Activated T-cell treated with anti-CD3 and anti-CD28 coated beads, Interleukin-2, amount 50 U/mL, for 24 hours (primary cell): ENCODE data around the gene GLT8D1.

Experiments
- DNase-seq: peaks from one replicate; pipeline ENCODE4 v3.0.0-alpha.2; 2020
- H3K27ac Mint-ChIP-seq: 2 replicates; pipeline ENCODE4 v1.8.0; 2020; ENCODE audit warnings: mild to moderate bottlenecking, mixed read lengths
- H3K27me3 Mint-ChIP-seq: 2 replicates; pipeline ENCODE4 v1.8.0; 2020; ENCODE audit warnings: mixed read lengths
- H3K36me3 Mint-ChIP-seq: 2 replicates; pipeline ENCODE4 v1.8.0; 2020; ENCODE audit warnings: low read depth, mixed read lengths
- H3K4me1 Mint-ChIP-seq: 2 replicates; pipeline ENCODE4 v1.8.0; 2020; ENCODE audit warnings: low read depth, mixed read lengths
- H3K4me3 Mint-ChIP-seq: 2 replicates; pipeline ENCODE4 v1.8.0; 2020; ENCODE audit warnings: mild to moderate bottlenecking, moderate library complexity, mixed read lengths
- H3K9me3 Mint-ChIP-seq: 2 replicates; pipeline ENCODE4 v1.8.0; 2020; ENCODE audit warnings: mixed read lengths

The GLT8D1 gene

DNA sequence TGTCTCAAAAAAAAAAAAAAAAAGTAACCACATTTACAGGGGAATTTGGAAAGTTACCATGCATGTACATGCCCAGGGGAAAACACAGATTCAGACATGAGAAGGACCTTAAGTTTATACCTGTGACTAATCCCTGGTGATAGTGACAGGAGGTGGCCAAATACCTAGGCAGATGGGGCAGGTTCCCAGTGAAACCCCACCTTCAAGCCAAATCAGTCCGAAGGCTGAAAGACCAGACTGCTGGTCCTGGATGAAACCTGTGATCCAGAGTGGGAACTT, 16.1 kb upstream of the GLT8D1 start:
- Mint-ChIP-seq H3K27me3 (no peaks in the 10 kb centered on the region), H3K4me1 (peaks cover 26% of the 10 kb centered on the region), H3K36me3 (peaks cover 23% of the 10 kb centered on the region), H3K27ac (peak overlapping the region; percentile 82), H3K4me3 (no peak overlapping the region), H3K9me3 (no peaks in the 10 kb centered on the region)
- DNase-seq: no peak

DNA sequence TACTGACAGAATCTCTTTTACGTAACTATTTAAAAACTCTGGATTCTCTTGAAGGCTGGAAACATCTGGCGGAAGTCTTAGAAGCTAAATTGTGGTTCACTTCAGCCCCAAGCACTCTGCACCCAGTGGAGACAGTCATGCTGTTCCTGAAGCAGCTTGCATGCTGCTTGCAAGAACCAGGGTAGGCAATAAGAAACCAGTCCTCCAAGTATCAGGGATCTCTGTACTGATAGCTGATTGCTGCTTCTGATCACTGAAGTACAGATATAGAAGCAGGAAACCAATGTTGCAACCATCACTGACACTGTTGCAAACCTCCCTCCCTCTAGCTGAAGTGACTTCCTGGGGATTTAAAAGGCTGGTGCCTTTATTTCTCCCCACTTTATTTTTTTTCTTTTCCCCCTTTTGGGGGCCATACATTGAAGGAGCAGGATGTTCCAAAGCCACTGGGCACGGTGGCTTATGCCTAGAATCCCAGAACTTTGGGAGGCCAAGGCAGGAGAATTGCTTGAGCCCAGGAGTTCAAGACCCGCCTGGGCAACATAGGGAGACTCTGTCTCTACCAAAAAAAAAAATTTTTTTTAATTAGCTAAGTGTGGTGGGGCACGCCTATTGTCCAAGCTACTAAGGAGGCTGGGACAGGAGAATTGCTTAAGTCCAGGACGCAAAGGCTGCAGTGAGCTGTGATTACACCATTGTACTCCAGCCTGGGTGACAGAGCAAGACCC, 15.6 kb upstream of the GLT8D1 start:
- Mint-ChIP-seq H3K4me1 (peaks cover 26% of the 10 kb centered on the region), H3K27me3 (no peaks in the 10 kb centered on the region), H3K36me3 (peaks cover 23% of the 10 kb centered on the region), H3K4me3 (no peak overlapping the region), H3K9me3 (no peaks in the 10 kb centered on the region), H3K27ac (peak overlapping the region; percentile 82)
- DNase-seq: no peak

DNA sequence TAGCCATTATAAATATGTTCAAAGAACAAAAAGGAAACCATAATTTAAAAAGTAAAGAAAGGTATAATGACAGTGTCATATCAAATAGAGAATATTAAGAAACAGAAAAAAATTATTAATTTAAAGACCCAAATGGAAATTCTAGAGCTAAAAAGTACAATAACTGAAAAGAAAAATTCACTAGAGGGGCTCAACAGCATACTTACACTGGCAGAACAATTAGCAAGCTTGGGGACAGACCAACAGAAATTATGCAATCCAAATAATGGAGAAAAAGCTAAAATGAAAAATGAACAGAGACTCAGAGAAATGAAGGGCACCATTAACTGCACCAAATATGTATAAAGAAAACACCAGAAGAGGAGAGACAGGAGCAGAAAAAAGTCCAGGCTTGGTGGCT, 14.0 kb upstream of the GLT8D1 start:
- no peak overlapping the region for H3K4me3 Mint-ChIP-seq
- no peaks in the 10 kb centered on the region for H3K27me3 Mint-ChIP-seq
- peaks cover 19% of the 10 kb centered on the region for H3K36me3 Mint-ChIP-seq
- H3K9me3 Mint-ChIP-seq: no peaks in the 10 kb centered on the region
- H3K27ac Mint-ChIP-seq: no peak overlapping the region
- peaks cover 26% of the 10 kb centered on the region for H3K4me1 Mint-ChIP-seq
- no peak for DNase-seq

DNA sequence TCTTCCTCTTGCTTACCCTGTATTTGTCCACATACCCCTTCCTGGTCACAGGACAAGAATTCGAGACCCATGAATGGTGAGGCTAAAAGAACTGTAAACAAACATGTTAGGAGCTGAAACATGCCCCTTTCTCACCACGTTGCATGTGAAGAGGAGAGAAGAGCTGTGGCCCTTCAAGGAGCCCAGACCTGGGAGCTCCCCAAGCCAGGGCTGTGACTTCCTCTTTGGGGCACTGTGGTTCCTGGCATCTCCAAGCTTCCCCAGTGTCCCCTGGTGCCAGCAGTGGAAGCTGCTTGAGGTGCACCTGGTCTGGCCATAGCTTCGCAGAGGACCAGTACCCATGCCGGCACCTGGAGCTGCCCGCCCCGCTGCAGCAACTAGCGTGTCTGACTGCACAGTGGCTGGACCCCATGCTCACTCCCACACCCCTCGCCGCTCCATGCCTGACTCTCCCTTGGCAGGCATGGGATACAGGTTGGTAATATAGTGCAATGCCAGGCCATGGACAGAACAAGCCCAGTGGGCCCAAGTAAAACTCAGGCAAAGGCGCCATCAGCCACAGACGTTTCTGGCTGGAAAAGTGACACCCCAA, 10.2 kb upstream of the GLT8D1 start:
- Mint-ChIP-seq H3K27me3 (no peaks in the 10 kb centered on the region), H3K36me3 (peaks cover 26% of the 10 kb centered on the region), H3K4me3 (no peak overlapping the region), H3K27ac (no peak overlapping the region), H3K9me3 (no peaks in the 10 kb centered on the region), H3K4me1 (peaks cover 10% of the 10 kb centered on the region)
- DNase-seq: no peak

DNA sequence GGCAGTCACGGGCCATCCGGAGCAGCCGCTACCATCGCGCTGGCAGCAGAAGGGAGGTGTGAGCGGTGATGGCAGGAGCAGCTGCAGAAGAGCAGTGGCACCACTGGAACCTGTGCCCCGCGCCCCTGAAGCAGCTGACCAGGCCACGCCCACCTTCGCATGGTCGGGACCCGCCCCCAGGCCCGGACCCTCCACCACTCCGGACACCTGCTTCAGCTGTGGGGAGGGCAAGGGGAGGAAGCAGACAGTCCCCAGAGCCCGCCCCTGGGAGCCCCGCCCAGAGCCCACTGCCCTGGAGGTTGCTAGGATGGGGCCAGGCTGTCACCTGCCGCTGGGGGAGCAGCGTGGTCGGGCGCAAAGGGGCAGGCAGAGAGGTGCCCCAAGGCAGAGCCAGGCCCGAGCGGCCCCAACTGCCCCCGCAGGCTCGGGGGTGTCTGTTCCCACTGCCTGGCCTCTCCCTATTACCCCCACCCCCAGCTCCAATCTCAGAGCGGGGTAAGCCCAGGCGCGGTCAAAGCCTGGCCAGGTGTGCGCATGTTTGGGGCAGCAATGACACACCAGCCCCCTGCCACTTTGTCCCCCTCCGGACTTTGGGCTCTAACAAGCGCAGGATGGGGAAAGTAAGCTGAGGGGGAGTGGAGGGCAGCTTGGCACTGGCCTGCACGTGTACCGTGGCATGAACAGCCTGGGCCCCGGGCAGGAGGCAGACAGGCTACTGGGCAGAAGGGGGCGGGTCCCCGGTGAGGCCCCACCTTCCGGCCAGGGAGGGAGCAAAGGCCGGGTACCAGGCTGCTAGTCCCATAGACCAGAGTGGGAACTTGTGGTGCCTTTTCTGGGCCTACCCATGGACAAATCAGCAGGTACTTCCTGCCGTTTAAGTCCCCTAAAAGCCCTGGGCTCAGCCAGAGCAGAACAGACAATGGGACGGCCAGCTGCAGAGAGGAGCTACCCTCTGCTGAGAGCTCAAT, 9.0 kb upstream of the GLT8D1 start:
- Mint-ChIP-seq H3K4me3 (no peak overlapping the region), H3K9me3 (no peaks in the 10 kb centered on the region), H3K36me3 (peaks cover 33% of the 10 kb centered on the region), H3K4me1 (peaks cover 6% of the 10 kb centered on the region), H3K27ac (no peak overlapping the region), H3K27me3 (no peaks in the 10 kb centered on the region)
- DNase-seq: no peak

DNA sequence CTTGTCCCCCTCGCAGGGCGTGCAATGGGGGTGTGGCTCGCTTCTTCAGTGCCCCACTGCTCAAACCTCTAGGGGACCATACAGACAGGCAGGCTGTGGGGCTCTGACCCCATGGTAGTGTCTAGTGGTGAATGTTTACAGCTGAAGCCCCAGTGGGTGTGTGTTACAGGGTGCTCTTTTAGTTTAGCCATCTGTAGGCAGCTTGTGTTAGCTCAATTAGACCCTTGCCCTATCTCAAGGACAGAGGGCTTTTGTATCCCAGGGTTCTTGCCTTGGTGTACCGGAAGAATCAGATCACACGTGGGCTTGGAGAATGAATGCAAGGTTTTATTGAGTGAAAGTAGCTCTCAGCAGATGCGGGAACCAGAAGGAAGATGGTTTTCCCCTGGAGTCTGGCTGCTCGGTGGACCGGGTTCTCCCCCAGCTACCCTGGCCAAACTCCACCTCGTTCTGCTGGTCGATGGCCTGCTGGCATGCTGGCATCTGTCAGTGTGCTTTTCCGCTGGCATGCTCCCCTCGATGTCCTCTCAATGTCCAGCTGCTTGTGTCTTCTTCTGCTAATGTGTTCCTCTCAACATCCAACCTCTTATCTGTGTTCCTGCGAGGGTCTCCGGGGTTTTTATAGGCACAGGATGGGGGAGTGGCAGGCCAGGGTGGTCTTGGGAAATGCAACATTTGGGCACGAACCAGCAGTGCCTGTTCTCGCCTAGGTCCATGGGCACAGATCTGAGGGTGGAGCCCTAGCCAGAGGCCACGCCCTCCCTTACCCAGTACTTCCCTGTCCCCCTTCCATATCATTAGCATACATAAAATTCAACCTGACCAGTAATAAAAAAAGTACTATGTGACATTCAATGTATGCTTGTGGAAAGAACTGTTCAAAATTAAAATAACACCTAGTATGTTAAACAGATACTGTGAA, 7.0 kb upstream of the GLT8D1 start:
- H3K27ac Mint-ChIP-seq: peak overlapping the region; percentile 48
- H3K36me3 Mint-ChIP-seq: peaks cover 44% of the 10 kb centered on the region
- DNase-seq: no peak
- no peaks in the 10 kb centered on the region for H3K27me3 Mint-ChIP-seq
- peaks cover 13% of the 10 kb centered on the region for H3K4me1 Mint-ChIP-seq
- H3K4me3 Mint-ChIP-seq: no peak overlapping the region
- H3K9me3 Mint-ChIP-seq: no peaks in the 10 kb centered on the region

DNA sequence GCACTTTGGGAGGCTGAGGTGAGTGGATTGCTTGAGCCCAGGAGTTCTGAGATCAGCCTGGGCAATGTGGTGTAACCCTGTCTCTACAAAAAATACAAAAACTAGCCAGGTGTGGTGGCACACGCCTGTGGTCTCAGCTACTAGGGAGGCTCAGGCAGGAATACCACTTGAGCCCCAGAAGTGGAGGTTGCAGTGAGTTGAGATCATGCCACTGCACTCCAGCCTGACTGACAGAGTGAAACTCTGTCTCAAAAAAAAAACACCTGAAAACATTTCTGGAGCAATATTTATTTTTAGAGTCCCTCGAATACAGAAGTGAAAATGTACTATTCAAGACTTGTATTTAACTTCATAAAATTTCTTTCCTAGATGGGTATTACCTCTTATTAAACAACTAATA, 4.9 kb upstream of the GLT8D1 start:
- peak overlapping the region; percentile 69 for H3K27ac Mint-ChIP-seq
- H3K4me1 Mint-ChIP-seq: peaks cover 17% of the 10 kb centered on the region
- no peak for DNase-seq
- H3K36me3 Mint-ChIP-seq: peaks cover 58% of the 10 kb centered on the region
- H3K9me3 Mint-ChIP-seq: no peaks in the 10 kb centered on the region
- no peak overlapping the region for H3K4me3 Mint-ChIP-seq
- no peaks in the 10 kb centered on the region for H3K27me3 Mint-ChIP-seq

DNA sequence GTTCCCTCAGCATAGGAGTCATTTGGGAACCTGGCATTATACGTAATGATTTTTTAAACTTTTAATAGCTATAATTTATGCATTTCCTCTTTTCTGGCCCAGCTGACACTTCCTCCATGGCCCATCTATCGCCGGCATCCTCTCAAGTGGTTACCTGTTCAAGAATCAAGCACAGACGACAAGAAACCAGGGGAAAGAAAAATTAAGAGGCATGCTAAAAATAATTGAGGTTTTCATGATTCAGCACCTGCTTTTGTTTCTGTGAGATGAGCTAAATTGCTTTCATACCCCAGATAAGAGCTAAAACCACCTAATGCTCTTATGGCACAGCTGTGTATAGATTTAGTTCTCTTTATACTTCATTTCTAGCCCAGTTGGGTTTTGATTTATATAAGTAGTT, 2.0 kb upstream of the GLT8D1 start:
- H3K36me3 Mint-ChIP-seq: peaks cover 68% of the 10 kb centered on the region
- H3K4me1 Mint-ChIP-seq: peaks cover 31% of the 10 kb centered on the region
- no peaks in the 10 kb centered on the region for H3K27me3 Mint-ChIP-seq
- H3K4me3 Mint-ChIP-seq: peak overlapping the region; percentile 97
- DNase-seq: no peak
- no peaks in the 10 kb centered on the region for H3K9me3 Mint-ChIP-seq
- H3K27ac Mint-ChIP-seq: peak overlapping the region; percentile 77

DNA sequence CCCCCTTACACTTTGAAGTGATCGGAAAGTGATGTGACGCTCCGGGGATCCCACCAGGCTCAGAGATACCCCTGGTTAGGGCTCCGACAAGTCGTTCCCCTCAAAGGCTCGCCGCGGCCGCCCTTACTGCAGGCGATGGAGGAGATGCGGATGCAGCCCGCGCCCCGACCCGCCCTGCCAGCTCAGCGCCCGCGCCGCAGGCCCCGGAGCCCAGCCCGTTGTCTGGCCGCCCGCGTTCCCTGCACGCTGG, 228 bp downstream of the GLT8D1 start:
- peak overlapping the region; percentile 97 for H3K4me3 Mint-ChIP-seq
- H3K36me3 Mint-ChIP-seq: peaks cover 58% of the 10 kb centered on the region
- H3K9me3 Mint-ChIP-seq: no peaks in the 10 kb centered on the region

DNA sequence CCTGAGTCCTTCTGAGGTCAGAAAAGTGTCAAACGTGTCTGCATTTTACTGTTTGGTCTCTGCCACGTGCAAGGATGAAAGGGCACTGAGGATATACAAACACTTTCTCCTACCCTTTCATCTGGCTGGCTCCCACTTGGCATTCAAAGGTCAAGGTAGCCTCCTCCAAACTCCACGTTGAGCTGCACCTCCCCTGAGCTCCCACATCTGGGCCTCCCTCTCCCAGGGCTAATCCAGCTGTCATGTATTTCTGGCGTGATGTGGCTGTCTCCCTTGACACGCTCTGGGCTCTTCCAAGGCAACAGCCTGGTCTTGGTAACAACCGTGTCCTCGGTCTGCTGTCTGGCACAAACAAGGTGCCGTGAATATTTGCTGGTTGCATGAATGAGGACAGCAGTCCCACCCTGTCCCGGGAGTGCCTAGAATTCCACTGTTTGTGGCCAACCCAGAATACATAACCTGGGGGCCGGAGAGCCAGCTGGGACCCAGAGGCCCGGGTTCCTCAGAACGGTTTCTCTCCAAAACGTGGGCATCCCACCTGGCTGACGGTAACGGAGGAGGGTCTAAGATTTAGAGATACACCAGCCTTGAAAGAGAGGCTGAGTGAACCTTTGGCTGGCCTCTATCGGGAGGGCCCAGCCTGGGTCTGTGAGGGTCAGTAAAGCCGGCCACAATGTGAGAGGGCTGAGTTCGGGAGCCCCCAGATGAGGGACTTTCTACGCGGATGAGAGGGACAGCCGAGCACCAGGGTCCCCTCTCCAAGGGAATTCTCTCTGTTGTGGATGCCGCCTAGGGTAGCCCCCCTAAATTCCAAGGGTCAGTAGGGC, 767 bp downstream of the GLT8D1 start:
- DNase-seq: no peak
- peaks cover 60% of the 10 kb centered on the region for H3K36me3 Mint-ChIP-seq
- H3K9me3 Mint-ChIP-seq: no peaks in the 10 kb centered on the region
- H3K4me3 Mint-ChIP-seq: peak overlapping the region; percentile 97
- H3K4me1 Mint-ChIP-seq: peaks cover 34% of the 10 kb centered on the region
- H3K27ac Mint-ChIP-seq: peak overlapping the region; percentile 96
- no peaks in the 10 kb centered on the region for H3K27me3 Mint-ChIP-seq

More for the DNA sequence above, 228 bp downstream of the GLT8D1 start:
- Mint-ChIP-seq H3K27ac (peak overlapping the region; percentile 96), H3K27me3 (no peaks in the 10 kb centered on the region), H3K4me1 (peaks cover 38% of the 10 kb centered on the region)
- DNase-seq: no peak

DNA sequence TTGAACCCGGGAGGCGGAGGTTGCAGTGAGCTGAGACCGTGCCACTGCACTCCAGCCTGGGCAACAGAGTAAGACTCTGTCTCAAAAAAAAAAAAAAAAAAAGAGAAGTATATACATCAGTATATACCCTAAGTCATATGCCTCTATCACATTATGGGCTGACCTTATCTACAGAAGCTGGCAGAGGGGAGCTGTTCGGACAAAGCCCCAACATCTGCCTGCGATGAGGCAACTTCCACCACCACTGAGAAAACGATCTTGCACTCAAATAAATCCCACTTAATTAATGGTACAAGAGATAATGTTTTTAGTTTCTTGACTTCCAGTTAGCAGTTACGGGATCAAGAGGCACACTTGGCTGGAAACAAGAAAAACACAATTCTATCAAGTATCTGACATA, 2.2 kb downstream of the GLT8D1 start:
- Mint-ChIP-seq H3K36me3 (peaks cover 58% of the 10 kb centered on the region), H3K9me3 (no peaks in the 10 kb centered on the region), H3K27me3 (no peaks in the 10 kb centered on the region), H3K4me1 (peaks cover 32% of the 10 kb centered on the region), H3K4me3 (no peak overlapping the region), H3K27ac (no peak overlapping the region)
- no peak for DNase-seq

DNA sequence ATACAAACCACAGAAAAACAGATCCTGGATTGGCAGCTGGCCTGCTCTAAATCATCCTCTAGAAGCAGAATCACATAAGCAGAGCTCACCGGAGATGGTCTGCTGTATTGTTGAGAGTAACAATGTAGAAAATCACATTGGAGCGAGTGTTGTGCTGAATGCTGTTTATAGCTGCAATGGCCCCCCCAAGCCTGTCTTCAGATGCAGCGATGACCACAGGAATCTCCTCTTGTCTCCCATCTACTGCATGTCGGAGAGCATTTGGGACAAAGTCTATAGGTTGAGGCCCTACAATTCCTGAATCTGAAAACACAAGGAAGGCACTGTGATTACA, 8.0 kb downstream of the GLT8D1 start:
- Mint-ChIP-seq H3K4me3 (no peak overlapping the region), H3K9me3 (no peaks in the 10 kb centered on the region), H3K36me3 (peaks cover 80% of the 10 kb centered on the region), H3K27ac (peak overlapping the region; percentile 70), H3K27me3 (no peaks in the 10 kb centered on the region), H3K4me1 (peaks cover 45% of the 10 kb centered on the region)
- no peak for DNase-seq

DNA sequence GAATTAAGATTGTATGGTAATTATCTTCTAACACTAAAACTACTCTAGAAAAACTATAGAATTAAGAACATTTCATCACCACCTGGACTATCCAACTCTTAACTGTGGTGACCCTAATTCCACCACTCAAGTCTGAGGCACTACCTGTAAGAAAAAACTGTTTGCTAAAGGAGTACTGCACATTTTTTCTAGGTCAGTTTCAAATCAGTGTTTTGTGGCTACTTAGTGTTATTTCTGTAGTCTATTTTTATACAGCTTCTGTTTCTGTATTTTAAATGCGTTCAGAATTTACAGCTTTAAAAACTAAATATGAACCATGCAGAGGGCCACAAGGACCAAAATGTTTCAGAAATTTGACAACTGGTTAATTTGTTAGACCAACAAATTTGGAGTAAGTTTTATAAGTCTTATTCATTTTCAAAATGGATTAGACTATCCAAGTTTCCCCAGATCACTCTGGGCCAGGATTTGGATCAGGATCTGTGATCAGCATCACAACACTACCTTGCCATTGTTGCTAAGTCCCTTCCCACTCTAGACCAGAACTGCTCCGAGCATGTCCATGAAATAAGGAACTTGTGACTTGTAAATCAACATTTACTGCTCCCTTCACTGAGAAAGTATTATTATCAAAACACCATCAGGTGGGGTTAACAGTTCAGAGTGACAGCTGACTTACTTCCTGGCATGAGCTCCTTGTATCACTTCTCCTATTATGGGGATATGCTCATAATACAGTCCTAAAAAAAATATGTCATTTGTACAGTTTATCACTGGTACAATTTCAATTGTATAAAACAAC, 8.6 kb downstream of the GLT8D1 start:
- no peak for DNase-seq
- no peak overlapping the region for H3K4me3 Mint-ChIP-seq
- no peaks in the 10 kb centered on the region for H3K27me3 Mint-ChIP-seq
- no peaks in the 10 kb centered on the region for H3K9me3 Mint-ChIP-seq
- H3K36me3 Mint-ChIP-seq: peaks cover 84% of the 10 kb centered on the region
- H3K4me1 Mint-ChIP-seq: peaks cover 43% of the 10 kb centered on the region
- peak overlapping the region; percentile 86 for H3K27ac Mint-ChIP-seq
